GM21515 (cell line): ENCODE data around the gene ARID2.

Source experiments
- ATAC-seq: cut with Tn5 transposase; IDR thresholded peaks from one replicate; pipeline ENCODE4 v1.9.1; 2021; ENCODE audit not compliant: unreplicated experiment

Gene ARID2

GRCh38 chr12:45762185-45763110, 32.9 kb downstream of the ARID2 start:
- ATAC-seq: no peak

GRCh38 chr12:45763381-45763780, 33.9 kb downstream of the ARID2 start:
- no peak for ATAC-seq

GRCh38 chr12:45768194-45768593, 38.7 kb downstream of the ARID2 start:
- ATAC-seq: no peak

GRCh38 chr12:45773747-45774146, 44.2 kb downstream of the ARID2 start:
- ATAC-seq: no peak

- ATAC-seq: no peak
These were observed 45.1 kb downstream of the ARID2 start for GRCh38 chr12:45774508-45775162.

- ATAC-seq: no peak
These were observed 46.0 kb downstream of the ARID2 start for GRCh38 chr12:45775465-45775864.

- ATAC-seq: no peak
These were observed 46.5 kb downstream of the ARID2 start for GRCh38 chr12:45775964-45776363.

GRCh38 chr12:45779936-45780335, 50.4 kb downstream of the ARID2 start:
- ATAC-seq: no peak

GRCh38 chr12:45781080-45781479, 51.6 kb downstream of the ARID2 start:
- ATAC-seq: no peak

GRCh38 chr12:45785315-45785714, 55.8 kb downstream of the ARID2 start:
- no peak for ATAC-seq

GRCh38 chr12:45789025-45789424, 59.5 kb downstream of the ARID2 start:
- no peak for ATAC-seq

- ATAC-seq: no peak
These were observed 64.9 kb downstream of the ARID2 start for GRCh38 chr12:45794422-45794821.

- no peak for ATAC-seq
These were observed 72.1 kb downstream of the ARID2 start for GRCh38 chr12:45801625-45802024.

- no peak for ATAC-seq
These were observed 73.6 kb downstream of the ARID2 start for GRCh38 chr12:45803111-45803510.

GRCh38 chr12:45816652-45817051, 87.1 kb downstream of the ARID2 start:
- no peak for ATAC-seq

- no peak for ATAC-seq
These were observed 98.5 kb downstream of the ARID2 start for GRCh38 chr12:45827974-45828373.

- ATAC-seq: no peak
These were observed 98.9 kb downstream of the ARID2 start for GRCh38 chr12:45828402-45828801.

GRCh38 chr12:45831590-45831989, 102.1 kb downstream of the ARID2 start:
- no peak for ATAC-seq

GRCh38 chr12:45833401-45833800, 103.9 kb downstream of the ARID2 start:
- ATAC-seq: no peak

- no peak for ATAC-seq
These were observed 105.3 kb downstream of the ARID2 start for GRCh38 chr12:45834809-45835208.

GRCh38 chr12:45839917-45840316, 110.4 kb downstream of the ARID2 start:
- ATAC-seq: no peak

GRCh38 chr12:45849289-45849688, 119.8 kb downstream of the ARID2 start:
- ATAC-seq: no peak
